Caco-2 (cell line): ENCODE measurements around the gene CDKL5. TPM values are rescaled to one million over a fixed set of nuclear protein-coding genes. Genes with fewer than 3 reads are reported as not detected.
"Not testable (repeated sequence)": the region's sequence is repeated elsewhere in the genome, so short reads cannot be mapped to it uniquely, and the experiment has no call there.

Experiments used
- BruUV-seq: library from RNA; stranded (reverse); fragments of 400-500 nt; replicated peaks from 2 replicates; lab custom pipeline; 2021; lab: Mats Ljungman, UMichigan
- CTCF ChIA-PET: fragments of 300-600 bp; sonication (Branson Sonifier 250); formaldehyde crosslinking; loops from one replicate; lab custom pipeline; 2022; ENCODE audit warnings: antibody characterized with exemption; lab: Charles Lee
- POLR2A ChIA-PET: fragments of 300-600 bp; sonication (Branson Sonifier 250); formaldehyde crosslinking; loops from one replicate; lab custom pipeline; 2022; ENCODE audit warnings: antibody characterized with exemption; lab: Charles Lee
- DNase-seq, 2 experiments: peaks; one replicate each; pipeline versions ENCODE4 v3.0.0 to v3.0.0-alpha.2; 2020 to 2022
- H3K27me3 ChIP-seq: replicated peaks from 2 replicates; pipeline ENCODE4 v1.6.0; 2011; ENCODE audit warnings: low read length; ENCODE audit not compliant: control insufficient read depth, insufficient read depth
- H3K36me3 ChIP-seq: 2 replicates; pipeline ENCODE4 v1.5.1; 2011; ENCODE audit warnings: low read length; ENCODE audit not compliant: control insufficient read depth, insufficient read depth
- H3K4me1 ChIP-seq: fragments of 250-450 bp; sonication (Bioruptor Pico); 2 replicates; pipeline ENCODE4 v1.5.1; 2020; ENCODE audit warnings: mild to moderate bottlenecking
- H3K4me3 ChIP-seq: 2 replicates; pipeline ENCODE4 v1.5.1; 2011; ENCODE audit warnings: low read depth, mild to moderate bottlenecking, control low read depth, low read length
- H3K9me3 ChIP-seq: fragments of 250-450 bp; sonication (Bioruptor Pico); 2 replicates; pipeline ENCODE4 v1.5.1; 2020; ENCODE audit warnings: mild to moderate bottlenecking, moderate library complexity
- H3K27ac Mint-ChIP-seq: one replicate; pipeline ENCODE4 v1.8.0; 2022; ENCODE audit warnings: mixed read lengths; ENCODE audit not compliant: unreplicated experiment
- H3K27me3 Mint-ChIP-seq: one replicate; pipeline ENCODE4 v1.8.0; 2022; ENCODE audit warnings: mixed read lengths; ENCODE audit not compliant: insufficient read depth, unreplicated experiment
- H3K36me3 Mint-ChIP-seq: one replicate; pipeline ENCODE4 v1.8.0; 2022; ENCODE audit warnings: mild to moderate bottlenecking, mixed read lengths; ENCODE audit not compliant: insufficient read depth, unreplicated experiment
- H3K4me1 Mint-ChIP-seq: one replicate; pipeline ENCODE4 v1.8.0; 2022; ENCODE audit warnings: low read depth, mixed read lengths; ENCODE audit not compliant: unreplicated experiment
- H3K4me3 Mint-ChIP-seq: one replicate; pipeline ENCODE4 v1.8.0; 2022; ENCODE audit warnings: mild to moderate bottlenecking, moderate library complexity, mixed read lengths; ENCODE audit not compliant: unreplicated experiment
- H3K9me3 Mint-ChIP-seq: one replicate; pipeline ENCODE4 v1.8.0; 2022; ENCODE audit warnings: mixed read lengths; ENCODE audit not compliant: unreplicated experiment
- CTCF ChIP-seq, 2 experiments: fragments of 200-600 bp in 1 of 2; IDR thresholded peaks; 1 replicate in 1 of 2; 2 replicates in 1 of 2; pipeline versions ENCODE4 v1.5.1 to v1.8.0; 2011 to 2022; ENCODE audit warnings: antibody characterized with exemption in 1 of 2, control low read depth in 1 of 2, inconsistent platforms in 1 of 2, low read depth in 1 of 2, low read length in 1 of 2, mild to moderate bottlenecking in 1 of 2, moderate library complexity in 1 of 2; ENCODE audit not compliant: insufficient read depth in 1 of 2, severe bottlenecking in 1 of 2, unreplicated experiment in 1 of 2
- intact Hi-C: fragments of 100-400 bp; cut with micrococcal nuclease; formaldehyde crosslinking; loops from one replicate; pipeline ENCODE4 v1.10.0; 2022; ENCODE audit not compliant: unreplicated experiment
- total RNA-seq: library from RNA; stranded (reverse); gene quantifications from 2 replicates; pipeline ENCODE4 v1.2.3, GENCODE V29; 2022

CDKL5 gene
- total RNA-seq, 1 experiment from 2014 or later = 23.7 TPM

GRCh38 chrX:18426004-18426320 is 554 bp downstream of the CDKL5 start:
- no peaks in the 10 kb centered on the region for H3K4me1 ChIP-seq
- no peak for TF ChIP-seq CTCF (IDR thresholded peaks at IDR 0.05; ENCODE audit: insufficient read depth in 1 of 2, low read depth in 1 of 2, low read length in 1 of 2, severe bottlenecking in 1 of 2, unreplicated experiment in 1 of 2)
- no peaks in the 10 kb centered on the region for H3K27me3 Mint-ChIP-seq
- no TSS peak for BruUV-seq
- peaks cover 4% of the 10 kb centered on the region for H3K36me3 Mint-ChIP-seq
- peak overlapping the region; percentile 92 for H3K4me3 Mint-ChIP-seq
- no peak for DNase-seq
- H3K4me1 Mint-ChIP-seq = no peaks in the 10 kb centered on the region
- H3K4me3 ChIP-seq = peak overlapping the region; percentile 71
- intact Hi-C loops = loop anchor here (5.0 kb wide), 1 partner anchor 196 kb away; no protein-coding TSS in a partner anchor
- ChIA-PET POLR2A (interaction anchor here (0.7 kb wide), 1 partner anchor 337 kb away, joined by 3 read pairs; no protein-coding TSS in a partner anchor), CTCF (no interaction called here)
- no peaks in the 10 kb centered on the region for H3K27me3 ChIP-seq
- no peak overlapping the region for H3K27ac Mint-ChIP-seq
- no peaks in the 10 kb centered on the region for H3K36me3 ChIP-seq
- H3K9me3 Mint-ChIP-seq = no peaks in the 10 kb centered on the region
- H3K9me3 ChIP-seq = no peaks in the 10 kb centered on the region

GRCh38 chrX:18428006-18428405 is 2.6 kb downstream of the CDKL5 start:
- Histone ChIP-seq H3K4me1 (no peaks in the 10 kb centered on the region), H3K9me3 (no peaks in the 10 kb centered on the region), H3K36me3 (no peaks in the 10 kb centered on the region), H3K27me3 (no peaks in the 10 kb centered on the region), H3K4me3 (peak overlapping the region; percentile 1; the same call in 1 of the 2 replicates)
- BruUV-seq = no TSS peak
- peak overlapping the region; percentile 19 for H3K4me3 Mint-ChIP-seq
- peaks cover 10% of the 10 kb centered on the region for H3K36me3 Mint-ChIP-seq
- DNase-seq = no peak
- no peaks in the 10 kb centered on the region for H3K27me3 Mint-ChIP-seq
- TF ChIP-seq CTCF (IDR thresholded peaks at IDR 0.05; ENCODE audit: insufficient read depth in 1 of 2, low read depth in 1 of 2, low read length in 1 of 2, severe bottlenecking in 1 of 2, unreplicated experiment in 1 of 2) = no peak
- ChIA-PET POLR2A (no interaction called here), CTCF (no interaction called here)
- no peaks in the 10 kb centered on the region for H3K4me1 Mint-ChIP-seq
- no peak overlapping the region for H3K27ac Mint-ChIP-seq
- intact Hi-C loops = loop anchor here (5.0 kb wide), 1 partner anchor 194 kb away; no protein-coding TSS in a partner anchor
- H3K9me3 Mint-ChIP-seq = no peaks in the 10 kb centered on the region

- H3K4me3 Mint-ChIP-seq, H3K27me3 Mint-ChIP-seq, H3K4me3 ChIP-seq, BruUV-seq, DNase-seq, CTCF ChIA-PET, POLR2A ChIA-PET, H3K27me3 ChIP-seq, H3K27ac Mint-ChIP-seq, H3K36me3 ChIP-seq, H3K4me1 Mint-ChIP-seq, H3K9me3 ChIP-seq, intact Hi-C loops, H3K9me3 Mint-ChIP-seq, H3K4me1 ChIP-seq: not testable (repeated sequence)
- H3K36me3 Mint-ChIP-seq = peaks cover 16% of the 10 kb centered on the region
Observed at GRCh38 chrX:18433288-18433687, 7.9 kb downstream of the CDKL5 start.

GRCh38 chrX:18434896-18435295 is 9.5 kb downstream of the CDKL5 start:
- BruUV-seq = no TSS peak
- no peak overlapping the region for H3K4me3 ChIP-seq
- TF ChIP-seq CTCF (IDR thresholded peaks at IDR 0.05; ENCODE audit: insufficient read depth in 1 of 2, low read depth in 1 of 2, low read length in 1 of 2, severe bottlenecking in 1 of 2, unreplicated experiment in 1 of 2) = no peak
- intact Hi-C loops = no loop called here
- no peaks in the 10 kb centered on the region for H3K4me1 ChIP-seq
- H3K9me3 Mint-ChIP-seq = no peaks in the 10 kb centered on the region
- DNase-seq = no peak
- no peaks in the 10 kb centered on the region for H3K27me3 ChIP-seq
- no peaks in the 10 kb centered on the region for H3K36me3 ChIP-seq
- no peak overlapping the region for H3K4me3 Mint-ChIP-seq
- POLR2A ChIA-PET = no interaction called here
- CTCF ChIA-PET = no interaction called here
- H3K36me3 Mint-ChIP-seq = peaks cover 16% of the 10 kb centered on the region
- no peaks in the 10 kb centered on the region for H3K4me1 Mint-ChIP-seq
- no peaks in the 10 kb centered on the region for H3K9me3 ChIP-seq
- no peak overlapping the region for H3K27ac Mint-ChIP-seq
- H3K27me3 Mint-ChIP-seq = no peaks in the 10 kb centered on the region
